Parathyroid adenoma (tissue), 2 donors: ENCODE data around the gene ZNRD2.

Experiments
- H2AFZ ChIP-seq: fragments of 300-600 bp; sonication (generic); one replicate; pipeline ENCODE4 v1.7.0; 2017; ENCODE audit warnings: antibody characterized with exemption, mild to moderate bottlenecking
- H3K27ac ChIP-seq: fragments of 300-600 bp; sonication (generic); one replicate; pipeline ENCODE4 v1.7.0; 2017
- H3K27me3 ChIP-seq: fragments of 300-600 bp; sonication (generic); one replicate; pipeline ENCODE4 v1.7.0; 2017; ENCODE audit warnings: low read length; ENCODE audit not compliant: control insufficient read depth, insufficient read depth
- H3K36me3 ChIP-seq: fragments of 300-600 bp; sonication (generic); one replicate; pipeline ENCODE4 v1.7.0; 2017; ENCODE audit warnings: low read length; ENCODE audit not compliant: control insufficient read depth, insufficient read depth
- H3K4me1 ChIP-seq: fragments of 300-600 bp; sonication (generic); one replicate; pipeline ENCODE4 v1.7.0; 2017; ENCODE audit warnings: control low read depth
- H3K4me2 ChIP-seq: fragments of 300-600 bp; sonication (generic); one replicate; pipeline ENCODE4 v1.7.0; 2017; ENCODE audit warnings: low read length
- H3K4me3 ChIP-seq: fragments of 300-600 bp; sonication (generic); one replicate; pipeline ENCODE4 v1.7.0; 2017; ENCODE audit warnings: low read depth, low read length
- H3K79me2 ChIP-seq: fragments of 300-600 bp; sonication (generic); one replicate; pipeline ENCODE4 v1.7.0; 2017; ENCODE audit warnings: control low read depth
- H3K9ac ChIP-seq: fragments of 300-600 bp; sonication (generic); one replicate; pipeline ENCODE4 v1.7.0; 2017; ENCODE audit warnings: mild to moderate bottlenecking
- H3K9me3 ChIP-seq: fragments of 300-600 bp; sonication (generic); one replicate; pipeline ENCODE4 v1.7.0; 2017; ENCODE audit warnings: low read length; ENCODE audit not compliant: control insufficient read depth
- CTCF ChIP-seq: fragments of 300-600 bp; sonication (generic); IDR thresholded peaks from one replicate; pipeline ENCODE4 v1.7.0; 2017; ENCODE audit warnings: antibody characterized with exemption, mild to moderate bottlenecking
- donor health status: primary hyperparathyroidism.

The ZNRD2 gene

GRCh38 chr11:65542738-65543390, 27.4 kb upstream of the ZNRD2 start:
- Histone ChIP-seq H3K9ac (no peak overlapping the region), H3K9me3 (no peaks in the 10 kb centered on the region), H3K79me2 (no peaks in the 10 kb centered on the region), H3K36me3 (no peaks in the 10 kb centered on the region), H3K4me2 (no peak overlapping the region), H3K27me3 (no peaks in the 10 kb centered on the region), H3K27ac (no peak overlapping the region), H3K4me3 (no peak overlapping the region), H3K4me1 (no peaks in the 10 kb centered on the region), H2AFZ (no peak overlapping the region)
- TF ChIP-seq CTCF = no peak

- H3K4me2 ChIP-seq = no peak overlapping the region
- no peaks in the 10 kb centered on the region for H3K36me3 ChIP-seq
- no peak overlapping the region for H3K9ac ChIP-seq
- TF ChIP-seq CTCF = no peak
- no peak overlapping the region for H3K27ac ChIP-seq
- no peak overlapping the region for H3K4me3 ChIP-seq
- no peaks in the 10 kb centered on the region for H3K4me1 ChIP-seq
- H3K27me3 ChIP-seq = no peaks in the 10 kb centered on the region
- H2AFZ ChIP-seq = no peak overlapping the region
- no peaks in the 10 kb centered on the region for H3K79me2 ChIP-seq
- H3K9me3 ChIP-seq = no peaks in the 10 kb centered on the region
These were observed 24.4 kb upstream of the ZNRD2 start for GRCh38 chr11:65545853-65546216.

GRCh38 chr11:65546217-65546958, 23.9 kb upstream of the ZNRD2 start:
- Histone ChIP-seq H2AFZ (no peak overlapping the region), H3K9ac (no peak overlapping the region), H3K4me3 (no peak overlapping the region), H3K79me2 (peaks cover 1% of the 10 kb centered on the region), H3K9me3 (no peaks in the 10 kb centered on the region), H3K4me2 (no peak overlapping the region), H3K36me3 (no peaks in the 10 kb centered on the region), H3K4me1 (no peaks in the 10 kb centered on the region), H3K27me3 (no peaks in the 10 kb centered on the region), H3K27ac (no peak overlapping the region)
- TF ChIP-seq CTCF = no peak

GRCh38 chr11:65547446-65548125, 22.7 kb upstream of the ZNRD2 start:
- Histone ChIP-seq H3K4me3 (no peak overlapping the region), H3K4me1 (no peaks in the 10 kb centered on the region), H2AFZ (no peak overlapping the region), H3K4me2 (no peak overlapping the region), H3K27ac (no peak overlapping the region), H3K9me3 (no peaks in the 10 kb centered on the region), H3K9ac (no peak overlapping the region), H3K27me3 (no peaks in the 10 kb centered on the region), H3K36me3 (no peaks in the 10 kb centered on the region), H3K79me2 (peaks cover 3% of the 10 kb centered on the region)
- no peak for TF ChIP-seq CTCF
